K562 (cell line): ENCODE results near the gene SH2D3A. TPM values are rescaled to one million over a fixed set of nuclear protein-coding genes. Genes with fewer than 3 reads are reported as not detected.
"Not testable (repeated sequence)": the region's sequence is repeated elsewhere in the genome, so short reads cannot be mapped to it uniquely, and the experiment has no call there.

ENCODE experiments used
- ATAC-seq: fragments of 200-7000 bp; cut with Tn5 transposase; 3 replicates; pipeline ENCODE4 v1.9.1; 2020; ENCODE audit warnings: moderate library complexity
- BruUV-seq: library from RNA; stranded (reverse); fragments of 400-500 nt; replicated peaks from 2 replicates; lab custom pipeline; 2021; lab: Mats Ljungman, UMichigan
- CTCF ChIA-PET: fragments of 300-600 bp; formaldehyde crosslinking; extraction: SDS; loops from one replicate; lab custom pipeline; 2021; ENCODE audit warnings: low intra/inter-chr PET ratio; lab: Yijun Ruan, JAX
- POLR2A ChIA-PET: fragments of 300-600, 350-650 bp; sonication (Branson Sonifier 250); formaldehyde crosslinking; extraction: SDS; loops from one replicate; lab custom pipeline; 2021; ENCODE audit warnings: antibody characterized with exemption, inconsistent platforms; lab: Yijun Ruan, JAX
- DNase-seq, 4 experiments: peaks; one replicate each; pipeline versions ENCODE4 v3.0.0 to v3.0.0-alpha.2; 2011 to 2018; ENCODE audit warnings: low spot score in 3 of 4, mixed read lengths in 3 of 4; ENCODE audit errors: extremely low read depth in 1 of 4
- FAIRE-seq: peaks from 2 replicates; lab custom pipeline; 2011; peaks lifted over from hg19 to GRCh38; lab: Jason Lieb, UNC
- H2AFZ ChIP-seq: 2 replicates; pipeline ENCODE4 v1.6.0; 2011; ENCODE audit warnings: low read depth, low read length, control low read depth, inconsistent platforms
- H3K27ac ChIP-seq: fragments of 200-600 bp; 3 replicates; pipeline ENCODE4 v1.8.0; 2011; ENCODE audit warnings: low read depth, mild to moderate bottlenecking, control low read depth, inconsistent platforms, low read length, moderate library complexity, mixed read lengths; ENCODE audit errors: extremely low read depth
- H3K27me3 ChIP-seq, 2 experiments: fragments of 300-600 bp in 1 of 2; 2 replicates in 1 of 2; 3 replicates in 1 of 2; pipeline versions ENCODE4 v1.6.0 to v1.8.0; 2011; ENCODE audit warnings: inconsistent platforms in 2 of 2, low read length in 2 of 2, mild to moderate bottlenecking in 1 of 2, mixed read lengths in 1 of 2, moderate library complexity in 1 of 2; ENCODE audit not compliant: control insufficient read depth in 2 of 2, insufficient read depth in 2 of 2
- H3K36me3 ChIP-seq: fragments of 300-600 bp; 3 replicates; pipeline ENCODE4 v1.8.0; 2011; ENCODE audit warnings: mild to moderate bottlenecking, low read length, inconsistent platforms; ENCODE audit not compliant: control insufficient read depth, insufficient read depth
- H3K4me1 ChIP-seq, 2 experiments: fragments of 200-600 bp in 1 of 2; replicated peaks in 1 of 2; 2 replicates in 1 of 2; 3 replicates in 1 of 2; pipeline versions ENCODE4 v1.5.1 to v1.8.0; 2011; ENCODE audit warnings: inconsistent platforms in 2 of 2, low read length in 2 of 2, mild to moderate bottlenecking in 1 of 2, mixed read lengths in 1 of 2, moderate library complexity in 1 of 2; ENCODE audit not compliant: control insufficient read depth in 2 of 2, insufficient read depth in 2 of 2
- H3K4me2 ChIP-seq: 2 replicates; pipeline ENCODE4 v1.6.1; 2011; ENCODE audit warnings: low read length, control low read depth, inconsistent platforms, mixed read lengths; ENCODE audit not compliant: insufficient read depth
- H3K4me3 ChIP-seq: fragments of 200-600 bp; sonication (generic), shearing (Covaris generic); 2 replicates; pipeline ENCODE4 v1.5.1; 2016; ENCODE audit warnings: control low read depth, inconsistent platforms
- H3K79me2 ChIP-seq: fragments of 200-600 bp; 3 replicates; pipeline ENCODE4 v1.8.0; 2011; ENCODE audit warnings: low read length, inconsistent platforms; ENCODE audit not compliant: control insufficient read depth, insufficient read depth
- H3K9ac ChIP-seq, 2 experiments: 2 replicates each; pipeline versions ENCODE4 v1.6.0 to v1.6.1; 2011; ENCODE audit warnings: low read depth in 2 of 2, low read length in 2 of 2, control low read depth in 1 of 2, inconsistent platforms in 1 of 2, mild to moderate bottlenecking in 1 of 2, mixed read lengths in 1 of 2; ENCODE audit not compliant: insufficient read depth in 1 of 2
- H3K9me1 ChIP-seq: one replicate; pipeline ENCODE4 v1.6.0; 2011; ENCODE audit warnings: inconsistent platforms, mild to moderate bottlenecking, low read length, moderate library complexity; ENCODE audit not compliant: control insufficient read depth, insufficient read depth
- H3K9me3 ChIP-seq: replicated peaks from 2 replicates; pipeline ENCODE4 v1.5.1; 2011; ENCODE audit warnings: low read depth, low read length, inconsistent platforms; ENCODE audit not compliant: control insufficient read depth, insufficient read depth
- H4K20me1 ChIP-seq: replicated peaks from 2 replicates; pipeline ENCODE4 v1.6.1; 2011; ENCODE audit warnings: low read length, inconsistent platforms, mixed read lengths; ENCODE audit not compliant: control insufficient read depth, insufficient read depth
- ETV5 ChIP-seq: sonication (generic); formaldehyde crosslinking; IDR thresholded peaks from 2 replicates; pipeline ENCODE4 v1.4.0; 2020; ENCODE audit warnings: low read depth, mild to moderate bottlenecking, missing genetic modification reagents
- FIP1L1 ChIP-seq: fragments of 200-400 bp; formaldehyde crosslinking; IDR thresholded peaks from 2 replicates; pipeline ENCODE4 v1.6.1; 2018; ENCODE audit warnings: mild to moderate bottlenecking, low read depth, low read length; ENCODE audit not compliant: poor library complexity, severe bottlenecking
- HBP1 ChIP-seq: fragments of 450-650 bp; formaldehyde crosslinking; IDR thresholded peaks from 2 replicates; pipeline ENCODE4 v1.4.0; 2022; ENCODE audit warnings: missing genetic modification characterization
- PCBP1 ChIP-seq: fragments of 200-400 bp; formaldehyde crosslinking; IDR thresholded peaks from 2 replicates; pipeline ENCODE4 v1.6.1; 2018; ENCODE audit warnings: mild to moderate bottlenecking, low read depth, low read length; ENCODE audit not compliant: poor library complexity, severe bottlenecking
- ZNF197 ChIP-seq: fragments of 200-800 bp; sonication (Bioruptor generic); IDR thresholded peaks from 2 replicates; pipeline ENCODE4 v1.6.1; 2016; ENCODE audit warnings: low read depth, missing genetic modification characterization, missing compliant biosample characterization
- ZNF512 ChIP-seq: IDR thresholded peaks from 2 replicates; pipeline ENCODE4 v1.6.1; 2016; ENCODE audit warnings: missing genetic modification characterization, missing compliant biosample characterization
- WGBS: fragments of 100-300 bp; shearing (Covaris generic); methylation state at CpG from one replicate; pipeline ENCODE4 v1.1.6; 2016; ENCODE audit warnings: low coverage, mixed read lengths; ENCODE audit not compliant: insufficient coverage; ENCODE audit errors: missing lambda C conversion rate; 5-methylcytosine and 5-hydroxymethylcytosine counted together
- in situ Hi-C: fragments of 300-500 bp; cut with MboI; formaldehyde crosslinking; loops from 4 replicates; pipeline ENCODE4 v1.15.0; 2018; ENCODE audit warnings: inconsistent platforms, mixed read lengths
- intact Hi-C: fragments of 100-400 bp; cut with micrococcal nuclease; formaldehyde crosslinking; loops from 2 replicates; pipeline ENCODE4 v1.14.2; 2022
- polyA plus RNA-seq, 8 experiments: library from polyadenylated mRNA; depleted of rRNA in 4 of 8; stranded (reverse) in 5 of 8; unstranded in 3 of 8; fragments of >200 nt; fragmentation: Nextera tagmentation in 2 of 8; fragmentation: Illumina TruSeq in 1 of 8; extraction: Ambion mirVana in 2 of 8; extraction: Trizol in 1 of 8; gene quantifications; 2 replicates each; pipeline versions ENCODE4 v1.2.1 to v1.2.3, GENCODE V29; 2011 to 2014; ENCODE audit warnings: inconsistent platforms in 1 of 8, missing spikeins in 1 of 8
- total RNA-seq, 7 experiments: library from RNA; depleted of rRNA in 6 of 7; stranded (reverse); fragments of >200 nt in 6 of 7; fragmentation: Illumina TruSeq in 2 of 7; extraction: Trizol in 2 of 7; gene quantifications; 2 replicates each; pipeline versions ENCODE4 v1.2.1 to v1.2.3, GENCODE V29; 2011 to 2021; ENCODE audit warnings: low replicate concordance in 1 of 7

SH2D3A gene
- total and polyA plus RNA-seq, 9 of the 15 experiments (the other 6 are each of a cell fraction or from before 2014, with no cell fraction given), result 0.75 to 26.3 (median 8.9) TPM

GRCh38 chr19:6771648-6772027 is 4.4 kb upstream of the SH2D3A start:
- POLR2A ChIA-PET, H3K36me3 ChIP-seq, H3K9me3 ChIP-seq, H3K27me3 ChIP-seq, H3K9ac ChIP-seq, FAIRE-seq, in situ Hi-C loops, ATAC-seq: not testable (repeated sequence)
- intact Hi-C loops, result loop anchor here (2.0 kb wide), 1 partner anchor 35 kb away; the partner anchor contains the start of gene GPR108
- 80% methylated on average over 1 of the region's 7 CpGs for WGBS
- peaks cover 0 to 35% of the 10 kb centered on the region in 2 experiments; a peak in 3 of 5 replicates for H3K4me1 ChIP-seq
- TF ChIP-seq ZNF512 (tag), result peak; percentile 91
- TF ChIP-seq, all 486 proteins: peak for 1; not testable (repeated sequence) for 485
- H3K4me2 ChIP-seq, H3K9me1 ChIP-seq, H2AFZ ChIP-seq, H4K20me1 ChIP-seq, BruUV-seq, H3K27ac ChIP-seq, DNase-seq, H3K4me3 ChIP-seq, CTCF ChIA-PET: not testable (repeated sequence)
- peaks cover 16% of the 10 kb centered on the region for H3K79me2 ChIP-seq

GRCh38 chr19:6769006-6769619 is 1.9 kb upstream of the SH2D3A start:
- intact Hi-C loops (loop anchor here (10.0 kb wide), 1 partner anchor 96 kb away; no protein-coding TSS in a partner anchor), in situ Hi-C loops (no loop called here)
- TF ChIP-seq ZNF197 (CRISPR knock-in tag) (no peak), ETV5 (CRISPR knock-in tag) (0 out of 2 replicates have a peak, but pooled peaks have one; percentile 33), PCBP1 (no peak), HBP1 (no peak), FIP1L1 (no peak)

More at GRCh38 chr19:6769006-6769619, 1.9 kb upstream of the SH2D3A start:
- WGBS, result 50% methylated on average over 10 of the region's 11 CpGs
- peak; percentile 59 to 64 (median 61) for DNase-seq
- Histone ChIP-seq H2AFZ (no peak overlapping the region), H3K4me3 (no peak overlapping the region), H3K4me2 (no peak overlapping the region), H3K79me2 (peaks cover 24% of the 10 kb centered on the region), H3K36me3 (no peaks in the 10 kb centered on the region), H3K9ac (no peak overlapping the region), H3K4me1 (peaks cover 9 to 39% of the 10 kb centered on the region in 2 experiments), H3K9me1 (peaks cover 4% of the 10 kb centered on the region), H3K27me3 (no peaks in the 10 kb centered on the region), H4K20me1 (no peaks in the 10 kb centered on the region), H3K27ac (no peak overlapping the region), H3K9me3 (no peaks in the 10 kb centered on the region)
- POLR2A ChIA-PET, result no interaction called here
- FAIRE-seq, result no peak
- CTCF ChIA-PET, result interaction anchor here (0.6 kb wide), 1 partner anchor 603 kb away, joined by 3 read pairs; no protein-coding TSS in a partner anchor
- no TSS peak for BruUV-seq
- ATAC-seq, result peak; percentile 16; the same call in 2 of the 3 replicates
